Ovary (tissue), 9 donors: ENCODE measurements around the gene TECR. TPM values are rescaled to one million over a fixed set of nuclear protein-coding genes. Genes with fewer than 3 reads are reported as not detected.
"Not testable (repeated sequence)": the region's sequence is repeated elsewhere in the genome, so short reads cannot be mapped to it uniquely, and the experiment has no call there.

Experiments
- DNase-seq, 5 donors: peaks; one replicate each; pipeline ENCODE4 v3.0.0-alpha.2; 2019 to 2020
- H3K27ac ChIP-seq, 2 donors: fragments of 200-600 bp; one replicate each; pipeline versions ENCODE4 v1.5.1 to v1.8.0; 2019 to 2022
- H3K27me3 ChIP-seq: fragments of 200-600 bp; one replicate; pipeline ENCODE4 v1.8.0; 2022
- H3K36me3 ChIP-seq: fragments of 200-600 bp; sonication (generic); one replicate; pipeline ENCODE4 v1.5.1; 2019
- H3K4me1 ChIP-seq: one replicate; pipeline ENCODE4 v1.8.1; 2013; ENCODE audit warnings: mild to moderate bottlenecking, moderate library complexity; ENCODE audit not compliant: insufficient read depth
- H3K4me3 ChIP-seq: fragments of 200-600 bp; sonication (generic); one replicate; pipeline ENCODE4 v1.5.1; 2017
- H3K9me3 ChIP-seq, 2 donors: fragments of 200-600 bp in 1 of 2; sonication (generic) in 1 of 2; one replicate each; pipeline versions ENCODE4 v1.5.1 to v1.8.1; 2013 to 2019; ENCODE audit warnings: mild to moderate bottlenecking in 1 of 2, moderate library complexity in 1 of 2
- CTCF ChIP-seq, 3 donors: fragments of 450-650 bp in 2 of 3; fragments of 200-600 bp in 1 of 3; IDR thresholded peaks; one replicate each; pipeline versions ENCODE4 v1.5.1 to v1.8.0; 2016 to 2022; ENCODE audit warnings: antibody characterized with exemption in 3 of 3, mild to moderate bottlenecking in 1 of 3
- EP300 ChIP-seq: sonication (generic); formaldehyde crosslinking; IDR thresholded peaks from one replicate; pipeline ENCODE4 v1.6.1; 2017; ENCODE audit warnings: antibody characterized with exemption
- POLR2A ChIP-seq: fragments of 450-650 bp; IDR thresholded peaks from one replicate; pipeline ENCODE4 v1.6.1; 2017; ENCODE audit warnings: antibody characterized with exemption, mild to moderate bottlenecking, moderate library complexity
- WGBS, 3 donors: extraction: QIAGEN DNeasy Blood & Tissue Kit in 1 of 3; methylation state at CpG; one replicate each; pipeline versions ENCODE4 v1.1.5 to v1.1.7; 2013 to 2017; 5-methylcytosine and 5-hydroxymethylcytosine counted together
- intact Hi-C, 4 donors: fragments of 100-400 bp; cut with DNase I; formaldehyde crosslinking; loops; one replicate each; pipeline versions ENCODE4 v1.11.0 to v1.15.1; 2022 to 2023
- polyA plus RNA-seq, 2 donors: library from polyadenylated mRNA; stranded (reverse); fragments of 200-250 nt in 1 of 2; fragments of 350-450 nt in 1 of 2; fragmentation: Illumina TruSeq in 1 of 2; extraction: RNeasy Lipid Tissue Mini Kit (QIAGEN cat#74804) in 1 of 2; gene quantifications; one replicate each; pipeline ENCODE4 v1.2.3, GENCODE V29; 2013 to 2014
- total RNA-seq, 7 donors: library from RNA; depleted of rRNA in 2 of 7; stranded (reverse); fragments of >200 nt in 2 of 7; fragmentation: NEBNext Ultra II Directional in 3 of 7; extraction: Animal tissue kit (Norgen Biotek cat#: 25700) in 3 of 7; gene quantifications; one replicate each; pipeline versions ENCODE4 v1.1.0 to v1.2.4, GENCODE V29; 2016 to 2023
- donor health status: DM: no; HTN: no; CAD: no; lungs with moderate emphysema.
- donor health status: DM: no; HTN: no; CAD: no.
- donor health status: Bipolar disorder and iron deficiency.
- donor health status: DM: yes; HTN: yes; CAD: no.
- donor health status: DM: no; HTN: no; CAD: no.
- donor health status: DM: yes; HTN: yes; CAD: no.

The TECR gene
- total and polyA plus RNA-seq, 9 donors, result 22.3 to 115 (median 92.4) TPM

- H3K36me3 ChIP-seq, result no peaks in the 10 kb centered on the region
- no peak overlapping the region for H3K27ac ChIP-seq
- intact Hi-C loops, result no loop called here
- H3K9me3 ChIP-seq, result no peaks in the 10 kb centered on the region
- DNase-seq, result no peak
- no peaks in the 10 kb centered on the region for H3K4me1 ChIP-seq
- WGBS, 3 donors, result 86 to 88% (median 87%) methylated on average over 21 of the region's 21 CpGs
- no peak overlapping the region for H3K4me3 ChIP-seq
- H3K27me3 ChIP-seq, result no peaks in the 10 kb centered on the region
- no peak for TF ChIP-seq POLR2A
These were observed 15.8 kb downstream of the TECR start for GRCh38 chr19:14544977-14545715.

- Histone ChIP-seq H3K27me3 (no peaks in the 10 kb centered on the region), H3K36me3 (no peaks in the 10 kb centered on the region), H3K4me1 (no peaks in the 10 kb centered on the region), H3K27ac (no peak overlapping the region), H3K9me3 (no peaks in the 10 kb centered on the region), H3K4me3 (no peak overlapping the region)
- TF ChIP-seq CTCF (IDR thresholded peaks at IDR 0.05) (no peak), POLR2A (no peak), EP300 (no peak)
- WGBS, 3 donors, result 81 to 86% (median 86%) methylated on average over 9 of the region's 9 CpGs
- no peak for DNase-seq
- intact Hi-C loops, result no loop called here
These were observed 16.3 kb downstream of the TECR start for GRCh38 chr19:14545716-14546082.

DNA sequence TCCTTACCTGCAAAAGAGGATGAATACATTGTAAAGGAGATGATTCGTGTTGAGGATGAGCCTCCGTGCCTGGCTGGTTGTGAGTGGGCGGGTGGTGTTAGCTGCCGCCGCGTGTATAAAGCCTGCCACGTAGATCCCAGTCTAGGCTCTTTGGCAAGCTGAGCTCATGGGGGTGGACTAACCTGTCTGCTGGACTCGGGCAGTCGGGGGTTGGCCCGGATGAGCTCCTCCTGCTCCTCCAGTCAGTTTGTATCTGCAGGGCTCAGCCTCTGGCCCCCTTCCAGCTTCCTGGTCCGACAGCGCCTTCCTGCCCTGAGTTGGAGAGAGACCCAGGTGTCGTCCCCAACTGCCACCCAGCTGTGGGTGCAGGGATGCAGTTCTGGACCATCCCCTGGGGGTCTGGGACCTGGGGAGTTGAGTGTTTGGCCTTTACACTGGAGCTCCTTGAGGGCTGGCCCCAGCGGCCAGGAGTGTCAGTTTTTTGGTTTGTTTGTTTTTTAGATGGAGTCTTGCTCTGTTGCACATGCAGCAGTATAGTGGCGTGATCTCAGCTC, 20.9 kb downstream of the TECR start:
- H3K27me3 ChIP-seq, result no peaks in the 10 kb centered on the region
- no peaks in the 10 kb centered on the region for H3K36me3 ChIP-seq
- WGBS, 3 donors, result 61 to 67% (median 66%) methylated on average over 13 to 15 of the region's 15 CpGs
- H3K4me1 ChIP-seq, result peaks cover 5% of the 10 kb centered on the region
- intact Hi-C loops, result no loop called here
- H3K27ac ChIP-seq, result no peak overlapping the region
- no peak for TF ChIP-seq CTCF (IDR thresholded peaks at IDR 0.05)
- no peak for TF ChIP-seq EP300
- TF ChIP-seq POLR2A, result no peak
- no peak for DNase-seq
- no peak overlapping the region for H3K4me3 ChIP-seq
- no peaks in the 10 kb centered on the region for H3K9me3 ChIP-seq

DNA sequence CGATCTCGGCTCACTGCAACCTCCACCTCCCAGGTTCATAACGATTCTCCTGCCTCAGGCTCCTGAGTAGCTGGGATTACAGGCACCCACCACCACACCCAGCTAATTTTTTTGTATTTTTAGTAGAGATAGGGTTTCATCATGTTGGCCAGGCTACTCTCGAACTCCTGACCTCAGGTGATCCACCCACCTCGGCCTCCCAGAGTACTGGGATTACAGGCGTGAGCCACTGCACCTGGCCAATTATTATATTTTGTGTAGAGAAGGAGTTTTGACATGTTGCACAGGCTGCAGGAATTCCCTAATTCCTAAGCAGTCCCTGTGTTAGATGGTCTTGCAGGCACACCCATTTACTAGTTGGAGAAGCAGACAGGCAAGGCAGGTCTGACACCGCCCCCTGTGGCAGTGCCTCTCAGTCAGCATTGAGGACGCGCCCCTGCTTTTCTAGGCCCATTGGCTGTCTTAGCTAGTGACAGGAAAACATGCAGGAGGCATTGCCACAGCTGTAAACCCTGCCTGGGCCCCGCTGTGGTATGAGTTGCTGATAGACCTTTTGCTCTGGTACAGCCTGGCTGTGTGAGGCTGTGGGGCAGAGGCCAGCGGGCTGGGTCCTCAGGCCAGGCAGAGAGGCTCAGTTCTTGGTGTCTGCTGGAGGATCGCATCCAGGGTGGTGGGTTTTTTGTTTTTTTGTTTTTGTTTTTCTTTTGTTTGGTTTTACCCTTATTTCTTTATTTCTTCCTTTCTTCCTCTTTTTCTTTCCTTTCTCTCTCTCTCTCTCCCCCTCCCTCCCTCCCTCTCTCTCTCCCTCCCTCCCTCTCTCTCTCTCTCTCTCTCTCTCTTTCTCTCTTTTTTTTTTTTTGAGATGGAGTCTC, 22.0 kb downstream of the TECR start:
- H3K27me3 ChIP-seq, H3K4me3 ChIP-seq, intact Hi-C loops, H3K36me3 ChIP-seq, H3K4me1 ChIP-seq, H3K27ac ChIP-seq, DNase-seq, H3K9me3 ChIP-seq: not testable (repeated sequence)
- WGBS, 3 donors, result 74 to 80% (median 77%) methylated on average over 12 of the region's 12 CpGs

- H3K27ac ChIP-seq, intact Hi-C loops: not testable (repeated sequence)
- WGBS, 3 donors, result 33 to 59% (median 43%) methylated on average over 8 of the region's 8 CpGs
These were observed 22.6 kb downstream of the TECR start for GRCh38 chr19:14552006-14552360.

More at GRCh38 chr19:14552006-14552360, 22.6 kb downstream of the TECR start:
- H3K27me3 ChIP-seq, H3K4me3 ChIP-seq, H3K4me1 ChIP-seq, H3K36me3 ChIP-seq, DNase-seq, H3K9me3 ChIP-seq: not testable (repeated sequence)
